T47D (cell line): ENCODE results near the gene RRAGB.
A peak's percentile ranks its signal among the peaks of the same experiment; 100 is the strongest.
"Not testable (repeated sequence)": the region's sequence is repeated elsewhere in the genome, so short reads cannot be mapped to it uniquely, and the experiment has no call there.

ENCODE experiments used
- DNase-seq, 2 experiments: peaks; one replicate each; pipeline versions ENCODE4 v3.0.0 to v3.0.0-alpha.2; 2011 to 2012; ENCODE audit warnings: low read depth in 1 of 2, low spot score in 1 of 2
- JUND ChIP-seq: IDR thresholded peaks from 2 replicates; pipeline ENCODE4 v1.6.1; 2012; ENCODE audit warnings: low read depth
- in situ Hi-C: cut with HindIII; loops from 2 replicates; pipeline ENCODE4 v1.10.0; 2016; ENCODE audit warnings: low sequenced_read_pairs, low pct_unique_long_range_greater_than_20kb

RRAGB gene

GRCh38 chrX:55716937-55717336 is 612 bp upstream of the RRAGB start:
- no peak for DNase-seq
- in situ Hi-C loops: no loop called here
- TF ChIP-seq JUND: no peak

- TF ChIP-seq JUND: no peak
- no peak for DNase-seq
- in situ Hi-C loops: no loop called here
These were observed 14.3 kb downstream of the RRAGB start for GRCh38 chrX:55731826-55732225.

DNA sequence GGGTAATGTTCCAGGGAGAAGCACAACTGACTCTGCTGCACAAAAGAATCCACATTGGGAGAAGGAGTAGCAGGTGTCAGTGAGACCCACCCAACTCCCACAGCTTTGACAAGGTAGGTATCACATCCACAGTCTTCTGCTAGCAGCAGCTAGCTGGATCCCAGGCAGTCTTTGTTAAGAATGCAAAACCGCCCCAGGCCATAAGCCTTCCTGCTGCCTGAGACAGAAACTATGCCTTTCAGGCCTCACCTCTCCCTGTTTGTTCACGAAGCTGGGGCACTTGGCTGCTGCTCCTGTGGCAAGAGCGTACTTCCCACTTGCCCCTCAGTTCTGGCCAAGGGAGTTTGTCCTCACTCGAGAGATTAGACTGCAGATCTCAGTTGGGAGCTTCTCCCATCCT is 21.4 kb downstream of the RRAGB start:
- in situ Hi-C loops: no loop called here
- TF ChIP-seq JUND: no peak

GRCh38 chrX:55742649-55743048 is 25.1 kb downstream of the RRAGB start:
- no peak for TF ChIP-seq JUND
- DNase-seq: no peak
- in situ Hi-C loops: no loop called here

More for the DNA sequence above, 21.4 kb downstream of the RRAGB start:
- no peak for DNase-seq

GRCh38 chrX:55748463-55748862 is 30.9 kb downstream of the RRAGB start:
- in situ Hi-C loops, DNase-seq: not testable (repeated sequence)

- no peak for TF ChIP-seq JUND
- in situ Hi-C loops: no loop called here
- no peak for DNase-seq
These were observed 32.7 kb downstream of the RRAGB start for GRCh38 chrX:55750256-55750655.

DNA sequence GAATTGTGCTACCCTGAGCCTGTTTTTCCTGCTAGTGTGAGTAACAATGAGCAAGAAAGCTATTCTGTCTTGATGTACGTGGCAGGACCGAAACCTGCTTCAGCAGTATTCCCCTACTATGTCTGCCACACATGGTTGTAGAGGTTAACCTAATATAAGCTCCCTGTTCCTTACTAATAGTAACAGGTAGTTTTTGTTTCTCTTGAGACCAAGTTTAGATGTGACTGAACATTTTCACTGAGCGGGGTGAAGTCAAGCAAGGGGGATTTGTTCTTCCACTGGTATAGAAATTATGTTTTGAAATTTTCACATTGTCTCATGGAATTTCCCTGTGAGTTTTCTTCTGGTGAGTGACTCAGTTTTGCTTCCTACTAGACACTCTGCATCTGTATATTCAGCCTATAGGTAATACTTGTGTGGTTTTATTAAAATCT is 37.3 kb downstream of the RRAGB start:
- no peak for DNase-seq
- in situ Hi-C loops: no loop called here
- no peak for TF ChIP-seq JUND

DNA sequence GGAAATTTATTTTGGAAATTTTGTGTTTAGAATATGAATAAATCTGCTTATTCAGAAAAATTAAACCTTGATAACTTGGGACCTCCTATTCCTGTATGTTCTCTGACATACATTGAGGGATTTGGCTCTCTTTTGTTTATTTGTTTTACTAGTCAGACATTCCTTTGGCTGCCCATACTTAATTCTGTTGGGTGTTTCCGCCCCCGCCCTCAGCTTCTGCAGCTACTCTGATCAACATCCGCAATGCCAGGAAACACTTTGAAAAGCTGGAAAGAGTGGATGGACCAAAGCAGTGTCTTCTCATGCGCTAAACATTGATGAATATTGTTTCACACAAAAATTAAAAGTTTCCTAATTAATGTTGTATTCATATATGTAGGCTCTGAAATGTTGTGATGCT is 40.5 kb downstream of the RRAGB start:
- in situ Hi-C loops: no loop called here
- no peak for DNase-seq
- no peak for TF ChIP-seq JUND

- in situ Hi-C loops: no loop called here
- DNase-seq: no peak
- no peak for TF ChIP-seq JUND
These were observed 41.9 kb downstream of the RRAGB start for GRCh38 chrX:55759478-55759877.

GRCh38 chrX:55767100-55767499 is 49.6 kb downstream of the RRAGB start:
- in situ Hi-C loops: no loop called here
- TF ChIP-seq JUND: no peak
- DNase-seq: no peak

GRCh38 chrX:55774419-55774818 is 56.9 kb downstream of the RRAGB start:
- in situ Hi-C loops, DNase-seq: not testable (repeated sequence)

- in situ Hi-C loops: no loop called here
- TF ChIP-seq JUND: no peak
- DNase-seq: peak in 1 of 2 experiments; percentile 62
These were observed 60.0 kb downstream of the RRAGB start for GRCh38 chrX:55777596-55777995.

DNA sequence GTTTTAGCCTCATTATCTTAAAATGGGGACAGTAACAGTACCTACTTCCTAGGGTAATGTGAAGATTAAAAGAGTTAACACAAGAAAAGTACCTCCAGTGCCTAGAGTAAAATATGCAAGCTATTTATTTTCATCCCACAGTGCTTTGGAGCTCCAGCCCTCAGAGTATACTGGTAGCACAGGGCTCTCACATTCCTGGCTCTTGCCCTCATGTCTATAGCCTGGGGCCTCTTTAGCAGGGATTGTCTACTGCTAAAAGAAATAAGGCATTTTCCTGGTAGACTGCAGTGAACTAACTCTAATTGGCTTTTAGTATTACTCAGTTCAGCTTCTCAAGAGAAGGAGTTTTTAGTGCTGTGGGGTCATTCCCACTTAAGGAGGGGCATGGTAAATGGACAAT is 60.8 kb downstream of the RRAGB start:
- in situ Hi-C loops: no loop called here
- DNase-seq: peak; percentile 23 to 74
- TF ChIP-seq JUND: no peak

DNA sequence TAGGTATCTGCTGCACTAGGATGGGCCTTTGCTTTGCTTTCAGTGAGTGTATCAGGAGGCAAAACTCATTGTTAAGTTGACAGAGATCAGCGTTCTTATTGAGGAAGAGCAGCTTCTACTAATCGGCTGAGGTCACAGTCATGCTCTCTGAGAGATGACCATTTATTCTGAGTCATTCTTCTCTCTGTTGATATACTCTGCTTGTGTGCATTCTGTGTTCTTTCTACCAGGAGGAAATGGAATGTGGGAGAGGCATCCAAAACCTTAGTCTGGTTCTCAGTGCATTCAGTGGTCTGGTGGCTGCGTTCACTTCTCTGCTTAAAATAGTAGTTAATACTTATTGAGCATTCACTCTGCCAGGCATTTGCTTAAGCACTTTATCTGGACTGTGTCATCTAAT is 66.2 kb downstream of the RRAGB start:
- no peak for TF ChIP-seq JUND
- no peak for DNase-seq

More for the DNA sequence above, 66.2 kb downstream of the RRAGB start:
- in situ Hi-C loops: no loop called here
